ENCODE data around the gene CAPN12.

GRCh38 chr19:38728752-38729541 is 15.3 kb downstream of the CAPN12 start:
- TF ChIP-seq CTCF (IDR thresholded peaks at IDR 0.05) (no peak), POLR2A (IDR thresholded peaks at IDR 0.05) (no peak)
